CD4-positive, alpha-beta T cell treated with Interleukin-15 for 1 hour (primary cell): ENCODE results near the gene WDR5.

Experiments used
- DNase-seq: peaks from one replicate; pipeline ENCODE4 v3.0.0-alpha.2; 2020

WDR5 gene

GRCh38 chr9:134132208-134132870 is 3.5 kb upstream of the WDR5 start:
- DNase-seq = no peak

DNA sequence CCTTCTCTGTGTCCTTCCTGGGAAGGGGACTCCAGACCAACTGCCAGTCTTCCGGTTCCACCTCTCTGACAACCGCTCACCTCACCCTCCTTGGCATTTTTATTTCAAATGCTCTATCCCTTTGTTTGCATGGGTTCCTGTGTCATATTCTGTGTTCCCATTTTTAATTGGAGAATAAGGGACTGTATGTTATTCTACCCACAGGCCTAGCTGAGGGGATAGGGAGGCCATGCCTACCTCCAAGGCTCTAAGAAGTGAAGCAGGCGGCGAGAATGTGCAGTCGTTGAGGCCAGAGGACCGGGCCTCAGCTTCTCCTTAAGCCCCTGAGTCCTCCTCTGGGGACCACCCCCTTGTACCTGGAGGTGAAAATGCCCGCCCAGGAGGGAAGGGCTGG is 936 bp upstream of the WDR5 start:
- DNase-seq = no peak

- no peak for DNase-seq
These were observed 475 bp downstream of the WDR5 start for GRCh38 chr9:134136118-134136995.

GRCh38 chr9:134136996-134137299 is 1.1 kb downstream of the WDR5 start:
- DNase-seq = no peak

DNA sequence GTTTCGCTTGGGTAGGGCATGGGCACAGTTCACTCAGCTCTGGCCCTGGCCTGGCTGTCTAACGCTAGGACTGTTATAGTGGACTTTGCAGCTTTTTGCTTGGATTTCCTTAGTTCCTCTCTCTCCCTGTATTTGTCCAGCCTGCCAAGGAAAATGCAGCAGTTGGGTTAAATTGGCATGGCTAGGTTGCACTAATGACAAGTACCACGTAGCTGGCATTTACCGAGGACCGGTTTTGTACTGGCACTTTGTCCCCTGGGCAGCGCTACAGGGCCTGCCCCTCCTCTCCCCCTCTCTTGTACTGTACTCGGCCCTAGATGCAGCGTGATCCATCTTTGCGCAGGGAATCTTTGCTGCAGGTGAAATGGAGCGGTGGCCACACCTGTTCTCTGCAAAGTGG is 2.4 kb downstream of the WDR5 start:
- DNase-seq = no peak

DNA sequence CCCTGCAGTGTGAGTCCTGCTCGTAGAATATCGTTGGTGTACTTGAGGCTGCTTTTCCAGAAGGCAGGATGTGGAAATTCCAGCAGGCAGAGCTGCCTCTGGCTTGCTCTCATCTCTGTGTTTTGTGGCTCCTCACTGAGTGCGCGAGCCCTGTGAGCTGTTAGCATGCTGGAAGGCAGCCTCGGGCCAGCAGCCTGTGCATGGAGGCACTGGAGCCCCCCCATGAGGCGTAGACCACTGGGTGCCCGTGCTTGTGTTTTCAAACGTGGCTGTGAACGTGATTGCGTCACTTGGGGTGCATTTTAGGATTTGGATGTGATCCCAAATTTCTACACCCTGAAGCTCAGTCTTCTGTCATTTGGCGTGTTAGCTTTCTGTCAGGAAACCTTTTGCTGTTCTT is 3.2 kb downstream of the WDR5 start:
- no peak for DNase-seq

DNA sequence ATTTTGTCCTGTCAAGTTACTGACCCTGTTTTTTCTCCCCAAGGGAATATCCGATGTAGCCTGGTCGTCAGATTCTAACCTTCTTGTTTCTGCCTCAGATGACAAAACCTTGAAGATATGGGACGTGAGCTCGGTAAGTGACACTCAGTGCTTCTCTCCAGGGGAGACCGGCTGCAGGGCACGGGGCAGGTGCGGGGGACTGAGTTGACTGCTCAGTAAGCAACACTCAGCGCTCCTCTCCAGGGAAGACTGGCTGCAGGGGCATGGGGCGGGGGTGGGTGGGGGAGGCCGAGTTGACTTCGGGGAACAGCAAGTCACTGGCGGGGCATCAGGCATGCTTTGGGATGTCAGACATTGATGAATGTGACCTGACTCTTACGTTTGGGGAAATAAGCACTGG is 6.0 kb downstream of the WDR5 start:
- DNase-seq = no peak

- DNase-seq = no peak
These were observed 8.9 kb downstream of the WDR5 start for GRCh38 chr9:134144801-134145200.

DNA sequence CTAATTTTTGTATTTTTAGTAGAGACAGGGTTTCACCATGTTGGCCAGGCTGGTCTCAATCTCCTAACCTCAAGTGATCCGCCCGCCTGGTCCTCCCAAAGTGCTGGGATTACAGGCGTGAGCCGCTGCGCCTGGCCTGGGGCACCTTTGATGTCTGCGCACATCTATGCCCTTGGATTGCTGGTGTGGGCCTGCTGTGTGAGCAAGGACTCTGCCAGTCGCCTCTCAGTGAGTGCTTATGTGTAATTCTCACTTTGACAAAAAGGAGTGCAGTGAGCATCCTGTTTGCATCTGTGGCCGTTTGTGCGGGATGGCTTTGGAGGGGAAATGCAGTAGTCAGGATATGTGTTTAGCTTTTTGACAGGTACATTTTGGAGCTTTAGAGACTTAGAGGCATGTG is 9.4 kb downstream of the WDR5 start:
- DNase-seq = no peak

- DNase-seq = no peak
These were observed 11.1 kb downstream of the WDR5 start for GRCh38 chr9:134146774-134147493.

GRCh38 chr9:134149380-134149779 is 13.5 kb downstream of the WDR5 start:
- DNase-seq = no peak

GRCh38 chr9:134150557-134151214 is 14.8 kb downstream of the WDR5 start:
- DNase-seq = no peak

- DNase-seq = no peak
These were observed 16.2 kb downstream of the WDR5 start for GRCh38 chr9:134152022-134152448.

- no peak for DNase-seq
These were observed 16.6 kb downstream of the WDR5 start for GRCh38 chr9:134152488-134152887.

DNA sequence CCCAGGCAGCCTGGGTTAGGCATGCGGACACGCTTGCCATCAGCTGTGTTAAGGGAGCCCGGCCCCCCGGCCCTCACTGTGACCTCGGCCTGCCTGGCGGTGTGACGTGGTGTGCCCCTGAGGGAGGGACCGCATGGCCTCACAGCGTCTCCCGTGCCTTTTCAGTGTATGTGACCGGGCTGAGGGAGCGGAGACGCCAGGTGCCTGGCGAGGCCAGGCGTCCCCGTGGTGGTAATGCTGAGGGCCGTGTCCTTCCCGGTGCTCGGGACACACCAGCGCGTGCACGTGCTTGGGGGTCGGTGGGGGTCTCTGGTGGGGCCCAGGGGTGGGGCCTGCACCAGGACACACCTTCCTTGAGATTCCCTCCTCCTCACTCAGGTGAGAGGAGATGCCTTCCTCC is 17.6 kb downstream of the WDR5 start:
- DNase-seq = no peak

GRCh38 chr9:134154262-134154701 is 18.4 kb downstream of the WDR5 start:
- DNase-seq = no peak

GRCh38 chr9:134155812-134156377 is 20.0 kb downstream of the WDR5 start:
- DNase-seq = no peak

- no peak for DNase-seq
These were observed 20.9 kb downstream of the WDR5 start for GRCh38 chr9:134156564-134157377.

DNA sequence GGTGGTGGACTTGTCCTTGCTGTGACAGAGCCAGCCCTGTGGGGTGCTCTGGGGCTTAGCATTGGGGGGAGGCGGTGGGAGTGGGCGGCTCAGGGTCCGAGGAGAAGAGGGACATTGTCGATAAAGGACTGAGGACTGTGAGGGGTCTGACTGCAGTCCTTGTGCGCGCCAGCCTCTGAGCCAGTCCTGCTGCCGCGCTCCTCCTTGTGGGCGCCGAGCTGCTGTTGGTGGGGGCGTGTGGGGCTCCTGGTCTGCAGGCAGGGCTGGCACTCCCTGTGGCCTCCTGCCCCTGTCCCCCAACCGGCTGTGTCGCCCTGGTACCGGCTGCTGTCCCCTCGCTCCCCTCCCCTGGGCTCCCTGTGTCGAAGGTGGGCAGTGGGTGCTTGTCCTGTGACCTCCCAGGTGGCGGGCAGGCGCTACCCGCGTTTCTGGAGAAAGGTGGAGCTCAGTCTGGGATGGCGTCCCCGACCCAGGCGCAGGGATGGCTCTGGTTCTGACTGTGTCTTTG is 21.6 kb downstream of the WDR5 start:
- DNase-seq = no peak

DNA sequence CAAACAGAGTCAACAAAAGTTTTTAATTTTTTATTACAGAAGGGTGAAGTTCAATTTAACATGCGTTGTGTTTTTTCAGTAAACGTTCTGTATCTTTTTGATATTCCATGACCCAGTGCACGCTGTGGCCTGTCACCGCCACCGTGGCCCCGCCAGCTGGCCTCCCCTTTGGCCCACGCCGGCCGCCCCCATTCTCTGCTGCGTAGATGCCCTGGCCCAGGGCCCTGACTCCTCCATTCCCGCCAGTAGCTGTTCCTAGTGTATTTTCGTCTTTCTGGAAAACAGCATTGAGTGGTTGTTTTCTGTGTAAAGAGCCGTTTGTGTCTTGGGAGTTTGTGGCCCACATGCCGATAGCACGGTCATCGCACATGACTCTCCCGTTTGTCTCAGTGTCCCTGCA is 22.4 kb downstream of the WDR5 start:
- DNase-seq = no peak

- no peak for DNase-seq
These were observed 23.0 kb downstream of the WDR5 start for GRCh38 chr9:134158753-134159392.
